HG03571 (cell line): ENCODE results near the gene F12.
"Not testable (repeated sequence)": the region's sequence is repeated elsewhere in the genome, so short reads cannot be mapped to it uniquely, and the experiment has no call there.

ENCODE experiments used
- ATAC-seq: cut with Tn5 transposase; IDR thresholded peaks from one replicate; pipeline ENCODE4 v1.9.1; 2021; ENCODE audit not compliant: unreplicated experiment

F12 gene

DNA sequence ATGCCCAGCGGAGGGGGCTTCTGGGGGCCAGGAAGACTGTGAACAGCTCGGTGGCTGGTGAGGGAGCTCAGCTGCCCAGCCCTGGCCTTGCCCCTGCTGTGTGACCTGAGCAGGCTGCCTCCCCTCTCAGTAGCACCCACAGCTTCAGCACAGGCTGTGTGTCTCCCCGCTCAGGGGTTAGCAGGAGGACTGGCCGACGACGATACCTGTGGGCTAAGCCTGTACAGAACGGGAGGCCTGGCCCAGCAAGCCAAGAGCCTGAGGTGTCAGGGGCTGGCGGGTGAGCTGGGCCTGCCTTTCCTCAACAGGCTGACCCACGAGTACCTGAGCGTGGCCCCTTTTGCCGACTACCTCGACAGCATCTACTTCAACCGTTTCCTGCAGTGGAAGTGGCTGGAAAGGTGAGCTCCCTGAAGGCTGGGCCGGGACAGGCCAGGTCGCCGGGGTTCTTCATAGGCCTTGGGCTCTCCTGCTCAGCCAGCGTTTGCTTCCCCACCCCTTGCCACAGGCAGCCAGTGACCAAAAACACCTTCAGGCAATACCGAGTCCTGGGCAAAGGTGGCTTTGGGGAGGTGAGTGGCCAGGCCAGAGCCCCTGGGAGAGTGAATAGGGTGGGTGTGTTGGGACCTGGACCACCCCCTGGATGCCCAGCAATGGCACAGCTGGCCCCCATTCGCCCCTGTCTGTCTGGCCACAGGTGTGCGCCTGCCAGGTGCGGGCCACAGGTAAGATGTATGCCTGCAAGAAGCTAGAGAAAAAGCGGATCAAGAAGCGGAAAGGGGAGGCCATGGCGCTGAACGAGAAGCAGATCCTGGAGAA, 23.7 kb upstream of the F12 start:
- ATAC-seq = no peak

DNA sequence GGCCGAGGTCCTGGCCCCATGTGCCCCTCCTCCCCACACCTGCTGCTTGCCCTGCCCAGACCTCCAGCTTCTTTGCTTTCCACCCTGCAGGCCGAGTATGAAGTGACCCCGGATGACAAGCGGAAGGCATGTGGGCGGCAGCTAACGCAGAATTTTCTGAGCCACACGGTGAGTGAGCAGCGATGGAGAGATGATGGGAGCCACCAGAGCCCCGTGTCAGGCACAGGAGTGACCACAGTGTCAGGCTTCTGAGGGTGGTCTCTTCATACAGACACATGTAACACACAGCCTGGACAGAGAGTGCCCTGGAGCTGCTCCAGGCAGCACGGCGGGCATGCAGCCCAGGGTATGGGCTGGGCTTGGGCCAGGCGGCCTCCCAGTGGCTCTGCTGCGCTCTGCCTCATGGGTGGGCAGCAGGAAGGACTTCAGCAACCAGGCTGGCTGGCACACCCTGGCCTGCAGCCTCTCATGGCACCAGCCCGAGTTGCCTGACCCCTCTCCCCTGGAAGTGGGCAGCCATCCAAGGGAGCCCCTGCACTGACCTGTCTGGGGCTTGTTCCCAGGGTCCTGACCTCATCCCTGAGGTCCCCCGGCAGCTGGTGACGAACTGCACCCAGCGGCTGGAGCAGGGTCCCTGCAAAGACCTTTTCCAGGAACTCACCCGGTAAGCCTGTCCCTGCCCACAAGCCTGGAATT, 22.9 kb upstream of the F12 start:
- no peak for ATAC-seq

DNA sequence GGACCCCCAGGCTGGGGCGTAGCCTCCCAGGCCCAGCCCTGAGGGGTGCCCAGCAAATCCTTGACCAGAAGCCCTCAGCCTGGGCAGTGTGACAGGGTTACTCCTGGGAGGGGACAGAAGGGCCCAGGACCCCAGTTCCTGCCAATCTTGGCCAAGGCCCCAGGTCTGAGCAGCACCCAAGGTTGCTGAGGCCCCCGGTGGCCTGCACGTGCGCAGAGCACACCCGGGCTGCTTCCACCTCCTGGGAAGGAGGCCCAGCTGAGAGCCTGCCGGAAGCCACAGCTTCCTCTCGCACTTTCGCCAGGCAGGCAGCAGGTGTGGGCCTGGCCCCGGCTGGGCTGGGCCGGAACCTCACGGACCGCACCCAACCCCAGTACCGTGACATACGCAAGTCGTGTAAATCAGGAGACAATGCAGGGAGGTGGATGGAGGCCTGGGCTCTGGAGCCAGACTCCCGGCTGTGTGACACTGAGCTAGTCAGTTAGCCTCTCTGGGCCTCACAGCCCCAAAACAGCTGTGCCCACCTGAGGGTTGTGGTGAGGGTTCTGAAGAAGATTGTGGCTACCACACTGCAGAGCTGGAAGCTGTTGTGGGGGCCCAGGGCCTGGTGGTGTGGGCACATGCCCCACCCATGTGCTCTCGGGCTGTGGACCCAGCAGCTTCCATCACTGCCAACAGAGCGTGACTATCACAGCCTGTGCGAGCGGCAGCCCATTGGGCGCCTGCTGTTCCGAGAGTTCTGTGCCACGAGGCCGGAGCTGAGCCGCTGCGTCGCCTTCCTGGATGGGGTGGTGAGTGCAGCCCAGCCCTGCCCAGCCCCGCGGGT, 22.2 kb upstream of the F12 start:
- peak; percentile 55 for ATAC-seq

DNA sequence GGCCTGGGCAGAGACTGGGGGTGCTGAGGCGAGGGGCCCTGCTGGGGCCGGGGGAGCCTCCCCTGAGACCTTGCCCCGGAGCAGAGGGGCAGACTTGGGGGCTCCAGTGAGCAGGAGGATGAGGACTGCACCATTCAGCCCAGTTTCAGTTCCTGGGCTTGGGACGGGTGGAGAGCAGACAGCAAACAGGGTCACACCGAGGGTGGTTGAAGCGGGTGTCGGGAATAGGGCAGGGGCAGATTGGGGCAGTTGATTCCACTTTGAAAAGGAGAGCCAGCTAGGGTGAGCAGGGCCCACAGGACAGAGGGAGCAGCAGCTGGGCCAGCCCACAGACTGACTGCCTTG, 21.6 kb upstream of the F12 start:
- no peak for ATAC-seq

DNA sequence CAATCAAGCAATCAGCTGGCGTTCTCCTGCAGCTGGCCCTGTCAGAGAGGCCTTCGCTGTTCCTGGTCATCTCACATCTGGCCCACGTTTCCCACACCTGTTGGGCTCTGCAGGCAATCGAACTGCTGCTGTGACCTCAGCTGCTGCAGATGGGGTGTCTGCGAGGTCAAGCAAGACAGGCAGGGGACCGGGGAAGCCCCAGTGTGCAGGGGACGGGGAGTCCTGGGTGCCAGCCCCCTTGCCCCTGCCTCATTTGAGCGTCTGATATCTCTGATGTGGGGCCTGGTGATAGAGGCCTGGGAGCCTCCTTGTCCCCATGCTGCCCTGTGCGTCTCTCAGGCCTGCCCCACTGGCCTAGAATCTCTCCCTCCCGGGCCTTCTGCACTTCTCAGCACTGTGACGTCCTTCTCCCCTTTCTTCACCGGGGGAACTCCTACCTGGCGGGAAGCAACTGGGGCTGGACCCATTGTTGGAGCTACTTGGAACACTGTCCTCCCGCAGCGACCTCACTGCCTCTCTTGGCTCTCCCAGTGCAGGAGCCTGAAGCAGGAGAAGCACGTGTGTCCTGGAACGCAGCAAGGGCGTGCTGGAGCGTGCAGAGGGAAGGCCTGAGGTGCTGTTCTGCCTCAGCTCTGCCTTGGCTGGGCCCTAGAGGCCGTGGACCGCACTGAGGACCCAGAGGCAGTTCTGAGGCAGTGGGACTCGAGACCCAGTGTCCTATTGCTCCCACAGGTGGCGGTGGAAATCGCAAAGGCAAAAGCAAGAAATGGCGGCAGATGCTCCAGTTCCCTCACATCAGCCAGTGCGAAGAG, 21.0 kb upstream of the F12 start:
- no peak for ATAC-seq

DNA sequence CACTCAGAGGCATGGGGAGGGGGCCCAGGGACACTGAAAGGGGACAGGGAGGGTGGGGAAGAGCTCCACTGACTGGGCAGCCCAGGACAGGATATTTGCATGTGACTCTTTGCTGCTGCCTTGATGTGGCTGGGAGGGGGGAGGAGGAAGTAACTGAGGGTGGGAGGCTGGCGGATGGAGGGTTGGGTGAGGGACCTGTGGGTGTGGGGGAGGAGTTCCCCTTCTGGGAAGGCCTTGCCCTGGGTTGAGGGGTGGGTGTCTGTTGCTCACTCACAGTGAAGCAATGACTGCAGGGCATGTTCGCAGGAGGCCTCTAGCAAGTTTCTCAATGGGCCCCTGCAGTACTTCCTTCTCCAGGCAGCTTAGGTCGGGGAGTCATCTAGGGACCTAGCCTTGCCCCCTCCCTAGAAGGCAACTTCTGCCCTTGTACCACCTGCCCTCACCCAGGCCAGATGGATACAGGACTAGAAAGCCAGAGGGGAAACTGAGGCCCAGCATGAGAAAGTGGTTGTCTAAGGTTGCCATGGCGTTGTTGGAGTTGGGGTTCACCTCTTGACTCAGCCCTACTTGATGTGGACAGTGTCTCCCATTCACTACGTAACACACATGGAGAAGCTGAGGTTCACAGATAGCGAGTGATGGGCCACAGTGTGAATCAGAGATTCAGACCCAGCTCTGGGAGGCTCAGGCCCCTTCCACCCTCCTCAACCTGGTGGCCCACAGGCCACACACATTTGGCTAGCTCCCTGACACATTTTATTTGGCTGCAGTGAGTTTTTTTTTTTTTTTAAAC, 20.1 kb upstream of the F12 start:
- no peak for ATAC-seq

DNA sequence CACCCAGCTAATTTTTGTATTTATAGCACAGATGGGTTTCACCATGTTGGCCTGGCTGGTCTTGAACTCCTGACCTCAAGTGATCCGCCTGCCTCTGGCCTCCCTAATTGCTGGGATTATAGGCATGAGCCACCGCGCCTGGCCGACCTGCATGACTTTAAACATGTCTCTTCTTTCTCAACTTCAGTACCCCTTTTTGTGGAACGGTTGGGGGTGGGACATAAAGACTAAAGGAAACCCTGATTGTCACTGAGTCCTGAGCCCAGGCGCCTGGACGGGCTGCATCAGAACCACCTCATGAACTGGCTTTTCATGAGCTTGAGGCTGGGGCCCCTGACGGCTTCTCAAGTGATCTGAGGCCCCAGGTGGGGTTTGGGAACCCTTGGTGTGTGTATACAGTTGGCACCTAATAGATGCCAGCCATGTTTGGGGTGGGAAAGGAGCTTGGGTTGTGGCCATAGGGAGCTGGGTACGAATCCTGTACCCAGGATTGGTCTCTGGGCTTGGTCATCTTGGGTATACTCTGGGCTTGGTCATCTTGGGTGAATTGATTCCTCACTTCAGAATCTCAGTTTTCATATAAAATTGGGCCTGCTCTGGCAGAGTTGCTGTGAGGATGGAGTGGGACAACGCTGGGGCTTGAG, 19.3 kb upstream of the F12 start:
- ATAC-seq = no peak

DNA sequence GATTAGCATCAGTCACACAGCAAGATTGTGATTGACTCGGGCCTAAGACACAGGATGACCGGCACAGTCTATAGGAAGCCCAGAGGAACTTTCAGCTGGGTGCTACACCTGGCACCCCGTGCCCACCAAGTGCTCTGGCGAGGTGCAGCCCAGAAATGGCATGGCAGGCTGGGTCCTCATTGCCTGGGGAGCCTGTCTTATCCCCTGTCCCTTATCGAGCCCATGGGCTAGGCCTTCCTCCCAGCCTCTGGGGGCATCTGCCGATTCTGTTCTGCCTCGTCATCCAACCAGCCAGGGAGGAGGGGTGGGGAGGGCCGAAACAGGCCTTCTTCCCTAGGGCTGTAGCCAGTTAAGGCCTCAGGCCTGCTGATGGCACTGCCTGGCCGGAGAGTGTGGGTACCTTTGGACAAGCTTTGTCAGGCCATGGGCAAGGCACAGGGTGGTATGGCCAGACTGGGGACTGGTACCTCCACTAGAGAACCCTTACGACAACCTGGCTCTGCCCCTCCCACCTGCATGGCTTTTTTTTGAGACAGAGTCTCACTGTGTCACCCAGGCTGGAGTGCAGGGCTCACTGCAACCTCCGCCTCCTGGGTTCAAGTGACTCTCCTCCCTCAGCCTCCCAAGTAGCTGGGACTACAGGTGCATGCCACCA, 18.7 kb upstream of the F12 start:
- no peak for ATAC-seq

DNA sequence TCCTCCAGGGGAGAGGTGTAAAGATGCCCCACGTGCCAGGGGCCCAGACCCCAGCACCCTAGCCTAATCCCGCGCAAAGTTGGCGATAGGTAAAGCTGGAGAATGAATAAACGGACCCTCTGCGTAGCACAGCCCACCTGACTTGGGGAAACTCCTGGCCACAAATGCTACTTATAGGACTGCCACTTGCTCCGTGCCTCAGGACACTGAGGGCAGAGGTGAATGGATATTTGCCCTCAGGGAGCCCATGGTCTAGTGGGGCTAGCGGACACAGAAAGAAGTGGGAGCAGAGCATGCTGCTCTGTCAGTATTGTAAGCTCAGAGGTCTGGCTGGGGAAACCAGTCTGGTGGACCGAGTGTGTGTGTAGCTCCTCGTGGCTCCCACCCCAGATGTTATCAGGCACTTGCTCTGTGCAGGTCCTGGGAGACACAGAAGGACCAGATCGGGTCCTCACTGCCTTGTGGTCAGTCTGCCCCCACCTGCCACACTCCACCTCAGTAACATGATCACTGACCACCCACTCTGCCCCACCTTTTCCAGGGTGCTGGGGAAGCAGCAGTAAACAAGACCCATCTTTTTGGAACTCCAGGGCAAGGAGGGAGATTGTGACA, 18.0 kb upstream of the F12 start:
- no peak for ATAC-seq

DNA sequence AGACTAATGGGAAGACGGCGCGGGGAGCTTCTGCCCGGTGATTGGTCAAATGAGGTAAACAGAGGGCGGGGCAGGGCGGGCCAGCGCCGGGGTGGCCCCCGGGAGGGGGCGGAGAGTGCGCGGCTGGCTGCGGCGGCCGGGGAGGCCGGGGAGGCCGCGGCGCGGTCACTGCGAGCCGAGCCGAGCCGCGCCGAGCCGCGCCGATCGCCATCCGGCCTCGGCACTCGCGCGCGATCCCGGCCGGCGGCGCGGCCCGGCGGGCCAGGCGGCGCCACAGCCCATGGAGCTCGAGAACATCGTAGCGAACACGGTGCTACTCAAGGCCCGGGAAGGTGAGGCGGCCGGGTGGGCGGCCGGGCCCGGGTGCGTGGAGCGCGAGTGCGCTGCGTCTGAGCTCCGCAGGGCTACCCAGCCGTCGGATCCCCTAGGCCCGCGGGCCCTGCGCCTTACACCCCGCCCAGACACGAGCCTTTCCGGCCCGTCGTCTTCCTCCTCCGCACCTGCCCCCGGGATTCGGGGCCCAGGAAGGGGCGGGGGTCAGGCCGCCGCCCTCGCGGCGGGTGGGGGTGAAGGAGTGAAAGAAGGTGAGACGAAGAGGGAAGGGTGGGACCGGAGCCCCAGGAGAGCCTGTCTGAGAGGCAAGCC, 17.3 kb upstream of the F12 start, which contains the start of gene GRK6:
Gene GRK6, plus strand, starts transcription at position 111 of the 645 bp plus-strand sequence. Its CDS starts 170 bp downstream, at position 281.
- peak; percentile 5 for ATAC-seq

DNA sequence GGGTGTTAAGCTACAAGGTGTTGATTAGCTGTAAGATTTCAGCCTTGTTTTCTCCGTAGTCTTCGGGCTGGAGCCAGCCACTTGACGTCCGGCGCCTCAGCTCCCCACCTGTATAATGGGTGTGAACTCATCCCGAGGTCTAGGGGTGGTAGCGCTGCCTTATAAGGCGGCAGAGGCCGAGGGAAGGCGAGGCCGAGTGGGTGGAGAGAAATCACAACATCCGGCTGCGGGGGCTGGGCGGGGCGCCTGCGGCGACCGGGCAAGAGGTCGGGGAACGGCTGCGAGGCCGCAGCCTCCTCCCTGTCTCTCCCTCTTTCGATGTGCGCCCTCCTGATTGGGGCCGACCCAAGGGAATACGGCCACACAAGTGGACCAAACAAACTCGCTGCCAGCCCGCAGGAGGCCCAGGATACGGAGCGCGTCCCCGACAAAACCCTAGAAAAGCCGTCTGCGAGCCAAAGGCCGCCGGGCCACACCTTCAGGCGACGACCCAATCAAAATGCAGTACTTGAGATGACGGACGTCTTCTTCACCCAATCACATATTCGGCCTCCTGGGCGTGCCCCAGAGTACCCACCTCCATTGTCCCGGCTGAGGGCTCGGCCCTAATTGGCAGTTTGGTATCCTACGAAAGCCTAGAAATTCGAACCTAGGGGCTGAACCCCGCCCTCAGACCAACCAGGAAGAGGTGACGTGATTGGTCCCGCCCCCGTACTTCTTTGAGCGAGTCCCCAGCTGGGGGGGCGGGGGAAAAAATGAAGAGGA, 16.6 kb upstream of the F12 start:
- ATAC-seq = peak; percentile 75

DNA sequence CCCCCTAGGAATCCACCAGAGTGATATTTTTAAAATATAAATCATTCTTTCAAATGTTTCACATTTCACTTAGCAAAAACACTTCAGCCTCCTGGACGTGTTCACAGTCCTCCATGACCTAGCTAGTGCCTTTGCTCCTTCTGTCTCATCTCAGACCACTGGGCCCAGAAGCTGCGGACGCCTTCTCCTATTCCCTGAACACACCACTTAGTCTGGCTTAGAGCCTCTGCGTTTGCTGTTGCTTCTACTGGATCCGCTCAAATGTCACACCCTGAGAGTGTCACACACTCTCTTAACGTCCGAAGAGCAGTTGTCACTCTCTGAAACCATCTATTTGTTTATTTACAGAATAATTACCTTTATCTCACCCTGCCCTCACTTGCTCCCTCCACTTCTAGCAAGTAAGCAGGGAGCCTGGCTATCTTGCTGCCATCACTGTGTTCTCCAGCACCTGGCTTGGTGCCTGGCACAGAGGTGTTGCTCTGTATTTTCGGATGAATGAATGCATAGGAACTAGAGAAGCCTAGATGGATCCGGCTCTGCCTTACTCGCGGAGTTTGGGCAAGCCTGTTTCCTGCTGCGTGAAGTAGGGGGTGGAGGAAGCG, 15.9 kb upstream of the F12 start:
- no peak for ATAC-seq

DNA sequence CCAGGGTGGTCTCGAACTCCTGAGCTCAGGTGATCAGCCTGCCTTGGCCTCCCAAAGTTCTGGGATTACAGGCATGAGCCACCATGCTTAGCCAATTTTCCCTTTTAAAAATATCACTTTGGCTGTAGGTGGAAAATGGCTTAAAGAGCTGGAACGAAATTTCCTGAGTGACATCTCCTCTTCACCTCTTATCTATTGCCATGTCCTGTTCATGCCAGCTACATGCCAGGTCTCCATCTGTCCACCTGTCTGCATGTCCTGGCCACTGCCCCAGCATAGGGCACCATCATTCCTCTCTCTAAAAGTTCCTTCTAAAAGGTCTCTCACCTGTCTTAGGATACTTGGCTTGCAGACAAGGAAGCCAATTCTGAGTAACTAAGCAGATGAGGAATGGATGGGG, 14.3 kb upstream of the F12 start:
- ATAC-seq = no peak

DNA sequence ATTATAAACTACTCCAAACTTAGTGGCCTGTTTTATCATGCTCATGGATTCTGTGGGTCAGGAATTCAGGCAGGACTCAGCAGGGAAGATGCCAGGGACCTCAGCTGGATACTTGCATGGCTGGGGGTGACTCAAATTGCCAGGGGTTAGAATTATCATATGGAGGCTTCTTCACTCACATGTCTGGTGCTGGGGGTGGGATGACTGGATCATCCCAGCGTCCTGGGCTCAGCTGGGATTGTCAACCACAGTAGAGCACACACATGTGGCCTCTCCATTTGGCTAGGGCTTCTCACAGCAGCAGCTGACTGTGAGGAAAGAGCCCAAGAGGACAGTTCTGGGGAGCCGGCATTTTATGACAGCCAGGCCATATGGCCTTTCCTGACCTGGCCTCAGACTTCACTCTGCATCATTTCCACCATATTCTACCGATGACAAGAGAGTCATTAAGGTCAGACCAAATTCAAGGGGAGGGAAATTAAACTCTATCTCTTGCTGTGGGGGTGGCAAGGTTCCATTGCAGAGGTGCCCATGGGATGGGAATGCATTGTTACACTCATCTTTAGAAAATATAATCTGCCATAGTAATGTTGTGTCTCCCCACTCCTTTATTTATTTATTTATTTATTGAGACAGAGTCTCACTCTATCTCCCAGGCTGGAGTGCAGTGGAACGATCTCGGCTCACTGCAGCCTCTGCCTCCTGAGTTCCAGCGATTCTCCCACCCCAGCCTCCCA, 11.9 kb upstream of the F12 start:
- ATAC-seq = no peak

DNA sequence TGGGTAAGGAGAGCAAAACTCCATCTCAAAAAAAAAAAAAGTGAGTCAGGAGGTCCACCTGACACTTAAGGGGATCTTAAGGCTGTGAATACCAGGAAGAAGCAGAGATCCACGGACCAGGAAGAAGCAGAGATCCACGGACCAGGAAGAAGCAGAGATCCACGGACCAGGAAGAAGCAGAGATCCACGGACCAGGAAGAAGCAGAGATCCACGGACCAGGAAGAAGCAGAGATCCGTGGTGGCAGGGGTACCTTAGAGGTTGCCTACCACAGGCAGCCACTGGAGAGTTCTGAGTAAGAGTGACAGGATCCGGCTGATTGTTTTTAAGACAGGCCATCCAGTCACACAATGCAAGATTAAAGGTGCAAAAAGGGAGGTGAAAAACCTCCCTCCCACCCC, 11.1 kb upstream of the F12 start:
- ATAC-seq = not testable (repeated sequence)

DNA sequence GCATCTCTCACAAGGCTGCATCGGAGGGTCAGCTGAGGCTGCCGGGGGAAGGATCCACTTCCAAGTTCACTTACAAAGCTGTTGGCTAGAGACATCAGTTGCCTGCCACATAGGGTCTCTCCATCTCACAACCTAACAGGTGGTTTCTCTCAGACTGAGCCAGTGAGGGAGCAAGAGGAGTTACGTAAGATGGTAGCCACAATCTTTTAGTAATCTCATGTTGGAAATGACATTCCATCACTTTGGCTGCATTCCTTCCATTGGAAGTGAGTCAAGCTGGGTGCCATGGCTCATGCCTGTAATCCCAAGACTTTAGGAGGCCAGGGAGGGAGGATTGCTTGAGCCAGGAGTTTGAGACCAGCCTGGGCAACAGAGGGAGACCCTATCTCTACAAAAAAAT, 9.7 kb upstream of the F12 start:
- no peak for ATAC-seq
